A549 (cell line): ENCODE results near the gene PHAF1. TPM values are rescaled to one million over a fixed set of nuclear protein-coding genes. Genes with fewer than 3 reads are reported as not detected.

Experiments used
- ATAC-seq, 2 experiments: fragments of 200-7000 bp in 1 of 2; fragments of >200 bp in 1 of 2; cut with Nextera tagmentation in 1 of 2; cut with Tn5 transposase in 1 of 2; 3 replicates each; pipeline versions ENCODE4 v1.8.0 to v1.9.1; 2018 to 2020; ENCODE audit warnings: mild to moderate bottlenecking in 1 of 2, moderate library complexity in 1 of 2
- CTCF ChIA-PET: fragments of 300-600 bp; sonication (Branson Sonifier 250); formaldehyde crosslinking; extraction: SDS; loops from one replicate; lab custom pipeline; 2021; ENCODE audit warnings: antibody characterized with exemption, inconsistent platforms; lab: Yijun Ruan, JAX
- POLR2A ChIA-PET: fragments of 350-600 bp; formaldehyde crosslinking; extraction: SDS; loops from one replicate; lab custom pipeline; 2021; ENCODE audit warnings: antibody characterized with exemption, inconsistent platforms; lab: Yijun Ruan, JAX
- DNase-seq, 2 experiments: peaks; one replicate each; pipeline versions ENCODE4 v3.0.0 to v3.0.0-alpha.2; 2011 to 2016; ENCODE audit warnings: low read depth in 1 of 2, low spot score in 1 of 2
- FAIRE-seq: peaks from 2 replicates; lab custom pipeline; 2011; peaks lifted over from hg19 to GRCh38; lab: Jason Lieb, UNC
- H3K27ac ChIP-seq, 2 experiments: fragments of >200 bp; sonication (Bioruptor Twin); formaldehyde crosslinking; 3 replicates each; pipeline ENCODE4 v1.5.1; 2016 to 2017
- H3K4me1 ChIP-seq: fragments of >200 bp; sonication (Bioruptor Twin); formaldehyde crosslinking; 3 replicates; pipeline ENCODE4 v1.6.1; 2016
- H3K4me2 ChIP-seq: fragments of >200 bp; sonication (Bioruptor Twin); formaldehyde crosslinking; 3 replicates; pipeline ENCODE4 v1.6.1; 2016
- H3K4me3 ChIP-seq: fragments of >200 bp; sonication (Bioruptor Twin); formaldehyde crosslinking; 3 replicates; pipeline ENCODE4 v1.5.1; 2016
- H3K9me3 ChIP-seq: fragments of >200 bp; sonication (Bioruptor Twin); formaldehyde crosslinking; 3 replicates; pipeline ENCODE4 v1.6.1; 2016
- CBX2 ChIP-seq: fragments of 200-600 bp; sonication (generic); IDR thresholded peaks from 2 replicates; pipeline ENCODE4 v1.6.1; 2016; ENCODE audit warnings: low read depth, mild to moderate bottlenecking, borderline replicate concordance
- CHD2 ChIP-seq: fragments of 150-350 bp; IDR thresholded peaks from 2 replicates; pipeline ENCODE4 v1.6.1; 2014; ENCODE audit warnings: low read length; ENCODE audit not compliant: partially characterized antibody
- ESRRA ChIP-seq: fragments of 150-350 bp; IDR thresholded peaks from 2 replicates; pipeline ENCODE4 v1.6.1; 2014; ENCODE audit warnings: mild to moderate bottlenecking, low read length, borderline replicate concordance
- FOSL2 ChIP-seq, 2 experiments: fragments of 450-650 bp in 1 of 2; fragments of >200 bp in 1 of 2; sonication (Bioruptor Twin) in 1 of 2; formaldehyde crosslinking; IDR thresholded peaks; 2 replicates each; pipeline versions ENCODE4 v1.5.0 to v1.6.1; 2016 to 2020; ENCODE audit warnings: mild to moderate bottlenecking in 1 of 2, moderate library complexity in 1 of 2
- JUNB ChIP-seq: fragments of >200 bp; sonication (Bioruptor Twin); formaldehyde crosslinking; IDR thresholded peaks from 2 replicates; pipeline ENCODE4 v1.6.1; 2016
- MAFK ChIP-seq: fragments of 450-650 bp; IDR thresholded peaks from 2 replicates; pipeline ENCODE4 v1.6.1; 2014; ENCODE audit not compliant: partially characterized antibody
- NFE2L2 ChIP-seq: fragments of 150-350 bp; conservative IDR thresholded peaks from 2 replicates; pipeline ENCODE4 v1.6.1; 2014; ENCODE audit warnings: low read length
- PHF8 ChIP-seq: fragments of 200-600 bp; sonication (generic); IDR thresholded peaks from 2 replicates; pipeline ENCODE4 v1.6.1; 2016; ENCODE audit warnings: low read depth, mild to moderate bottlenecking, antibody characterized with exemption, moderate library complexity, borderline replicate concordance
- POLR2A ChIP-seq: IDR thresholded peaks from 2 replicates; pipeline ENCODE4 v1.6.1; 2012; ENCODE audit warnings: mild to moderate bottlenecking, low read length
- RAD21 ChIP-seq, 2 experiments: fragments of >200 bp in 1 of 2; sonication (Bioruptor Twin) in 1 of 2; formaldehyde crosslinking in 1 of 2; IDR thresholded peaks in 1 of 2; conservative IDR thresholded peaks in 1 of 2; 2 replicates in 1 of 2; 3 replicates in 1 of 2; pipeline ENCODE4 v1.6.1; 2012 to 2018; ENCODE audit warnings: inconsistent platforms in 1 of 2
- RARB ChIP-seq: fragments of 250-450 bp; sonication (Bioruptor Pico); IDR thresholded peaks from 2 replicates; pipeline ENCODE4 v1.8.0; 2021; ENCODE audit warnings: mild to moderate bottlenecking, moderate library complexity
- RCOR1 ChIP-seq: fragments of 150-350 bp; IDR thresholded peaks from 2 replicates; pipeline ENCODE4 v1.6.1; 2014; ENCODE audit warnings: antibody characterized with exemption, low read length, low read depth
- TFCP2L1 ChIP-seq: fragments of 250-450 bp; sonication (Bioruptor Pico); IDR thresholded peaks from 2 replicates; pipeline ENCODE4 v1.5.0; 2021; ENCODE audit warnings: mild to moderate bottlenecking
- TP53 ChIP-seq: fragments of 250-450 bp; sonication (Bioruptor Pico); IDR thresholded peaks from 2 replicates; pipeline ENCODE4 v1.5.0; 2021; ENCODE audit warnings: mild to moderate bottlenecking, moderate library complexity
- ZNF302 ChIP-seq: fragments of 250-450 bp; sonication (Bioruptor Pico); IDR thresholded peaks from 2 replicates; pipeline ENCODE4 v1.9.0; 2021; ENCODE audit warnings: inconsistent platforms, mild to moderate bottlenecking, moderate library complexity
- ZSCAN20 ChIP-seq: fragments of 250-450 bp; sonication (Bioruptor Pico); IDR thresholded peaks from 2 replicates; pipeline ENCODE4 v1.8.0; 2022; ENCODE audit warnings: mild to moderate bottlenecking, moderate library complexity
- WGBS: methylation state at CpG from one replicate; pipeline ENCODE4 v1.1.6; 2017; ENCODE audit errors: missing lambda C conversion rate; 5-methylcytosine and 5-hydroxymethylcytosine counted together
- polyA plus RNA-seq, 4 experiments: library from polyadenylated mRNA; depleted of rRNA in 3 of 4; stranded (reverse); fragments of >200 nt; fragmentation: RNase III in 1 of 4; extraction: RNeasy Plus Mini Kit Qiagen cat#74134 plus additional on column Dnase treatment in 1 of 4; gene quantifications; 2 replicates in 3 of 4; 3 replicates in 1 of 4; pipeline ENCODE4 v1.2.3, GENCODE V29; 2011 to 2017
- TF ChIP-seq, protein P1 (sequence below): fragments of 200-600 bp; sonication (generic); IDR thresholded peaks from 2 replicates; pipeline ENCODE4 v1.6.1; 2016; ENCODE audit warnings: antibody characterized with exemption, mild to moderate bottlenecking, moderate library complexity
- TF ChIP-seq, protein P2 (sequence below): fragments of >200 bp; sonication (Bioruptor Twin); formaldehyde crosslinking; IDR thresholded peaks from 3 replicates; pipeline ENCODE4 v1.6.1; 2016
- TF ChIP-seq, protein P3 (sequence below): IDR thresholded peaks from 2 replicates; pipeline ENCODE4 v1.6.1; 2012; ENCODE audit warnings: low read depth, borderline replicate concordance
- TF ChIP-seq, protein P4 (sequence below): fragments of 250-450 bp; sonication (Bioruptor Pico); IDR thresholded peaks from 2 replicates; pipeline ENCODE4 v1.5.0; 2020; ENCODE audit warnings: low read depth, mild to moderate bottlenecking, moderate library complexity
- TF ChIP-seq, protein P5 (sequence below): fragments of >200 bp; sonication (Bioruptor Twin); formaldehyde crosslinking; IDR thresholded peaks from 3 replicates; pipeline ENCODE4 v1.5.1; 2016
- TF ChIP-seq, protein P6 (sequence below): IDR thresholded peaks from 2 replicates; pipeline ENCODE4 v1.6.1; 2012

Gene PHAF1
- polyA plus RNA-seq, 2 of the 4 experiments (the other 2 are of a cell fraction): 21.6 to 37.6 TPM

DNA sequence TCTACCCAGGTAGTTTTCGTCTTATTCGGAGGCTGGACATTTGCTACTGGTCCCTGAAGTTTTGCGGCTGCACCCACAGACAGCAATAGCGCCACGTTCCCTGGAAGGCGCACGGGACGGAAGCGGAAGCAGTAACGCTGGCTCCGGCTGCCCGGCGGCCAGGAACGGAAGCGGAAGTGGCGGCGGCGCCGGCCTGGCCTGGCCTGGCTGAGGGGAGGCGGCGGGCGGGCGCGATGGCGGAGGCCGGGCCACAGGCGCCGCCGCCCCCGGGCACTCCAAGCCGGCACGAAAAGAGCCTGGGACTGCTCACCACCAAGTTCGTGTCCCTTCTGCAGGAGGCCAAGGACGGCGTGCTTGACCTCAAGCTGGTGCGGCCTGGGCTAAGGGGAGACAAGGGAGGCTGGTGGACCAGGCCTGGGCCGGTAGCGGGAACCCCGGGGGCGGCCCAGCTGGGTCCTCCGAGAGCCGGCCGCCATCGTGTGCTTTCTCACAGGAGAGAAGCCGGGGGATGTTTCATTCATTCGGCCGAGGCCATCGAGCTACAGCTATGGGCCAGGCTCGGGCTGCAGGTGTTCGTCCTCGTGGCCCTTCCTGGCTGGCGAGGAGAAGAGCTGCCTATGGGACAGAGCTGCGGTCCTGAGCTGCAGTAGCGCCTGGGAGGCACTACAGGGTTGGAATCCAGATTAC lies 82.4 kb downstream of the PHAF1 start, which contains the start of gene E2F4 (continued):
- TF ChIP-seq, protein P1, sequence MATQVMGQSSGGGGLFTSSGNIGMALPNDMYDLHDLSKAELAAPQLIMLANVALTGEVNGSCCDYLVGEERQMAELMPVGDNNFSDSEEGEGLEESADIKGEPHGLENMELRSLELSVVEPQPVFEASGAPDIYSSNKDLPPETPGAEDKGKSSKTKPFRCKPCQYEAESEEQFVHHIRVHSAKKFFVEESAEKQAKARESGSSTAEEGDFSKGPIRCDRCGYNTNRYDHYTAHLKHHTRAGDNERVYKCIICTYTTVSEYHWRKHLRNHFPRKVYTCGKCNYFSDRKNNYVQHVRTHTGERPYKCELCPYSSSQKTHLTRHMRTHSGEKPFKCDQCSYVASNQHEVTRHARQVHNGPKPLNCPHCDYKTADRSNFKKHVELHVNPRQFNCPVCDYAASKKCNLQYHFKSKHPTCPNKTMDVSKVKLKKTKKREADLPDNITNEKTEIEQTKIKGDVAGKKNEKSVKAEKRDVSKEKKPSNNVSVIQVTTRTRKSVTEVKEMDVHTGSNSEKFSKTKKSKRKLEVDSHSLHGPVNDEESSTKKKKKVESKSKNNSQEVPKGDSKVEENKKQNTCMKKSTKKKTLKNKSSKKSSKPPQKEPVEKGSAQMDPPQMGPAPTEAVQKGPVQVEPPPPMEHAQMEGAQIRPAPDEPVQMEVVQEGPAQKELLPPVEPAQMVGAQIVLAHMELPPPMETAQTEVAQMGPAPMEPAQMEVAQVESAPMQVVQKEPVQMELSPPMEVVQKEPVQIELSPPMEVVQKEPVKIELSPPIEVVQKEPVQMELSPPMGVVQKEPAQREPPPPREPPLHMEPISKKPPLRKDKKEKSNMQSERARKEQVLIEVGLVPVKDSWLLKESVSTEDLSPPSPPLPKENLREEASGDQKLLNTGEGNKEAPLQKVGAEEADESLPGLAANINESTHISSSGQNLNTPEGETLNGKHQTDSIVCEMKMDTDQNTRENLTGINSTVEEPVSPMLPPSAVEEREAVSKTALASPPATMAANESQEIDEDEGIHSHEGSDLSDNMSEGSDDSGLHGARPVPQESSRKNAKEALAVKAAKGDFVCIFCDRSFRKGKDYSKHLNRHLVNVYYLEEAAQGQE: peak; percentile 35; the same call in 1 of the 2 replicates
- TF ChIP-seq PHF8 (peak; percentile 77), POLR2A (peak; percentile 71), JUNB (no peak), ESRRA (no peak)
- TF ChIP-seq, protein P2, sequence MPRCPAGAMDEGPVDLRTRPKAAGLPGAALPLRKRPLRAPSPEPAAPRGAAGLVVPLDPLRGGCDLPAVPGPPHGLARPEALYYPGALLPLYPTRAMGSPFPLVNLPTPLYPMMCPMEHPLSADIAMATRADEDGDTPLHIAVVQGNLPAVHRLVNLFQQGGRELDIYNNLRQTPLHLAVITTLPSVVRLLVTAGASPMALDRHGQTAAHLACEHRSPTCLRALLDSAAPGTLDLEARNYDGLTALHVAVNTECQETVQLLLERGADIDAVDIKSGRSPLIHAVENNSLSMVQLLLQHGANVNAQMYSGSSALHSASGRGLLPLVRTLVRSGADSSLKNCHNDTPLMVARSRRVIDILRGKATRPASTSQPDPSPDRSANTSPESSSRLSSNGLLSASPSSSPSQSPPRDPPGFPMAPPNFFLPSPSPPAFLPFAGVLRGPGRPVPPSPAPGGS: peak; percentile 89

DNA sequence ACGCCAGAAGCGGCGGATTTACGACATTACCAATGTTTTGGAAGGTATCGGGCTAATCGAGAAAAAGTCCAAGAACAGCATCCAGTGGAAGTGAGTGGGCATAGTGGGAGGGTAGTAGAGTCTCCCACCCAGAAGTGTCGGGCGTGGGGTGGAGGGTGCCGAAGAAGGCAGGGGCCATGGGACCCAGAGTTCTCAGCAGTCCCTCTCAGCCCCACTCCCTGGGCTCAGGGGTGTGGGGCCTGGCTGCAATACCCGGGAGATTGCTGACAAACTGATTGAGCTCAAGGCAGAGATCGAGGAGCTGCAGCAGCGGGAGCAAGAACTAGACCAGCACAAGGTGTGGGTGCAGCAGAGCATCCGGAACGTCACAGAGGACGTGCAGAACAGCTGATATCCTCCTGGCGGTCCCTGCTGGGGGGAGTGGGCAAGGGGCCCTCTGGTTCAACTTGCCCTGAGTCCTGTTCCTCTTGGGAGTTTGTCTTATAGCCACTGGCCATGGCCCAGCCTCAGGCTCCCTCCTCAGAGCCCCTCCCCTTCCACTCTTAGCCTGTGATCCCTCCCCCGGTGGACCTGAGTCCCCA lies 83.1 kb downstream of the PHAF1 start:
- Histone ChIP-seq H3K9me3 (no peaks in the 10 kb centered on the region), H3K4me2 (peak overlapping the region; percentile 82), H3K4me1 (peaks cover 19% of the 10 kb centered on the region), H3K4me3 (peak overlapping the region; percentile 95), H3K27ac (peak overlapping the region; percentile 97)
- DNase-seq (no peak), ATAC-seq (no peak), FAIRE-seq (no peak)
- ChIA-PET CTCF (interaction anchor here (0.6 to 10.3 kb wide), 8 partner anchors 7 to 274 kb away, joined by 3 to 105 read pairs (median 4); no protein-coding TSS in a partner anchor), POLR2A (interaction anchor here (0.8 to 1.8 kb wide), 2 partner anchors 34 to 51 kb away, joined by 3 to 6 read pairs; partner anchors contain the start of gene TMEM208)
- TF ChIP-seq MAFK (no peak), TP53 (CRISPR knock-in tag) (no peak), TFCP2L1 (CRISPR knock-in tag) (no peak), FOSL2 (IDR thresholded peaks at IDR 0.05) (no peak), FOSL2 (CRISPR knock-in tag; IDR thresholded peaks at IDR 0.05) (no peak), NFE2L2 (no peak), RARB (CRISPR knock-in tag) (no peak), RAD21 (conservative IDR thresholded peaks at IDR 0.05 in 1 of 2, IDR thresholded peaks at IDR 0.05 in 1 of 2) (no peak), ZNF302 (CRISPR knock-in tag) (no peak), CHD2 (no peak), ZSCAN20 (CRISPR knock-in tag) (no peak), CBX2 (no peak), RCOR1 (no peak)
- TF ChIP-seq, protein P3, sequence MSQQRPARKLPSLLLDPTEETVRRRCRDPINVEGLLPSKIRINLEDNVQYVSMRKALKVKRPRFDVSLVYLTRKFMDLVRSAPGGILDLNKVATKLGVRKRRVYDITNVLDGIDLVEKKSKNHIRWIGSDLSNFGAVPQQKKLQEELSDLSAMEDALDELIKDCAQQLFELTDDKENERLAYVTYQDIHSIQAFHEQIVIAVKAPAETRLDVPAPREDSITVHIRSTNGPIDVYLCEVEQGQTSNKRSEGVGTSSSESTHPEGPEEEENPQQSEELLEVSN: no peak
- TF ChIP-seq, protein P4, sequence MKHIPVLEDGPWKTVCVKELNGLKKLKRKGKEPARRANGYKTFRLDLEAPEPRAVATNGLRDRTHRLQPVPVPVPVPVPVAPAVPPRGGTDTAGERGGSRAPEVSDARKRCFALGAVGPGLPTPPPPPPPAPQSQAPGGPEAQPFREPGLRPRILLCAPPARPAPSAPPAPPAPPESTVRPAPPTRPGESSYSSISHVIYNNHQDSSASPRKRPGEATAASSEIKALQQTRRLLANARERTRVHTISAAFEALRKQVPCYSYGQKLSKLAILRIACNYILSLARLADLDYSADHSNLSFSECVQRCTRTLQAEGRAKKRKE (CRISPR knock-in tag): no peak
- TF ChIP-seq, protein P5, sequence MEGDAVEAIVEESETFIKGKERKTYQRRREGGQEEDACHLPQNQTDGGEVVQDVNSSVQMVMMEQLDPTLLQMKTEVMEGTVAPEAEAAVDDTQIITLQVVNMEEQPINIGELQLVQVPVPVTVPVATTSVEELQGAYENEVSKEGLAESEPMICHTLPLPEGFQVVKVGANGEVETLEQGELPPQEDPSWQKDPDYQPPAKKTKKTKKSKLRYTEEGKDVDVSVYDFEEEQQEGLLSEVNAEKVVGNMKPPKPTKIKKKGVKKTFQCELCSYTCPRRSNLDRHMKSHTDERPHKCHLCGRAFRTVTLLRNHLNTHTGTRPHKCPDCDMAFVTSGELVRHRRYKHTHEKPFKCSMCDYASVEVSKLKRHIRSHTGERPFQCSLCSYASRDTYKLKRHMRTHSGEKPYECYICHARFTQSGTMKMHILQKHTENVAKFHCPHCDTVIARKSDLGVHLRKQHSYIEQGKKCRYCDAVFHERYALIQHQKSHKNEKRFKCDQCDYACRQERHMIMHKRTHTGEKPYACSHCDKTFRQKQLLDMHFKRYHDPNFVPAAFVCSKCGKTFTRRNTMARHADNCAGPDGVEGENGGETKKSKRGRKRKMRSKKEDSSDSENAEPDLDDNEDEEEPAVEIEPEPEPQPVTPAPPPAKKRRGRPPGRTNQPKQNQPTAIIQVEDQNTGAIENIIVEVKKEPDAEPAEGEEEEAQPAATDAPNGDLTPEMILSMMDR: no peak
- TF ChIP-seq, protein P6, sequence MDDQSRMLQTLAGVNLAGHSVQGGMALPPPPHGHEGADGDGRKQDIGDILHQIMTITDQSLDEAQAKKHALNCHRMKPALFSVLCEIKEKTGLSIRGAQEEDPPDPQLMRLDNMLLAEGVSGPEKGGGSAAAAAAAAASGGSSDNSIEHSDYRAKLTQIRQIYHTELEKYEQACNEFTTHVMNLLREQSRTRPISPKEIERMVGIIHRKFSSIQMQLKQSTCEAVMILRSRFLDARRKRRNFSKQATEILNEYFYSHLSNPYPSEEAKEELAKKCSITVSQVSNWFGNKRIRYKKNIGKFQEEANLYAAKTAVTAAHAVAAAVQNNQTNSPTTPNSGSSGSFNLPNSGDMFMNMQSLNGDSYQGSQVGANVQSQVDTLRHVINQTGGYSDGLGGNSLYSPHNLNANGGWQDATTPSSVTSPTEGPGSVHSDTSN: no peak
- 10% methylated on average over 17 of the region's 17 CpGs for WGBS
